GM19328 (cell line): ENCODE measurements around the gene ACSF2.

Source experiments
- ATAC-seq: cut with Tn5 transposase; IDR thresholded peaks from one replicate; pipeline ENCODE4 v1.9.1; 2021; ENCODE audit warnings: mild to moderate bottlenecking, moderate library complexity; ENCODE audit not compliant: unreplicated experiment

The ACSF2 gene

GRCh38 chr17:50519141-50519834, 93.3 kb downstream of the ACSF2 start:
- no peak for ATAC-seq

GRCh38 chr17:50520483-50520882, 94.5 kb downstream of the ACSF2 start:
- ATAC-seq: no peak

GRCh38 chr17:50521514-50521913, 95.5 kb downstream of the ACSF2 start:
- ATAC-seq: no peak

- no peak for ATAC-seq
Observed at GRCh38 chr17:50522766-50523165, 96.7 kb downstream of the ACSF2 start.

- no peak for ATAC-seq
Observed at GRCh38 chr17:50523208-50523607, 97.2 kb downstream of the ACSF2 start.
